ENCODE data around the gene ATP11A. TPM values are rescaled to one million over a fixed set of nuclear protein-coding genes. Genes with fewer than 3 reads are reported as not detected.

ATP11A gene
- total and polyA plus RNA-seq, 9 of the 15 experiments (the other 6 are each of a cell fraction or from before 2014, with no cell fraction given) = 0.38 to 34.2 (median 4.2) TPM

GRCh38 chr13:112689303-112690245 is at the start of gene ATP11A (continued):
- TF ChIP-seq ZBTB1 (CRISPR knock-in tag; IDR thresholded peaks at IDR 0.05; ENCODE audit: borderline replicate concordance, low read depth) (no peak), ZNF140 (CRISPR knock-in tag; IDR thresholded peaks at IDR 0.05) (no peak), THAP7 (CRISPR knock-in tag; IDR thresholded peaks at IDR 0.05) (no peak), TCF3 (CRISPR knock-in tag; IDR thresholded peaks at IDR 0.05) (no peak), WHSC1 (IDR thresholded peaks at IDR 0.05; ENCODE audit: low read length) (no peak), GATAD2A (IDR thresholded peaks at IDR 0.05) (no peak), HDGF (IDR thresholded peaks at IDR 0.05) (no peak), CXXC5 (CRISPR knock-in tag; IDR thresholded peaks at IDR 0.05) (peak; percentile 74), ARHGAP35 (IDR thresholded peaks at IDR 0.05; ENCODE audit: partially characterized antibody) (no peak), PCBP1 (IDR thresholded peaks at IDR 0.05; ENCODE audit: low read depth, low read length, poor library complexity, severe bottlenecking) (peak; percentile 55), ILF3 (IDR thresholded peaks at IDR 0.05; ENCODE audit: borderline replicate concordance) (no peak), HNRNPL (IDR thresholded peaks at IDR 0.05; ENCODE audit: low read depth, low read length) (0 out of 2 replicates have a peak, but pooled peaks have one; percentile 21), SAFB (IDR thresholded peaks at IDR 0.05; ENCODE audit: borderline replicate concordance, low read depth, low read length) (no peak), XRCC5 (IDR thresholded peaks at IDR 0.05; ENCODE audit: low read depth, low read length) (no peak), ZFP30 (CRISPR knock-in tag; IDR thresholded peaks at IDR 0.05; ENCODE audit: borderline replicate concordance) (no peak), ZNF57 (CRISPR knock-in tag; IDR thresholded peaks at IDR 0.05) (no peak), HNRNPK (IDR thresholded peaks at IDR 0.05; ENCODE audit: low read depth, low read length, poor library complexity, severe bottlenecking) (no peak), TARDBP (IDR thresholded peaks at IDR 0.05) (no peak), HMG20B (CRISPR knock-in tag; IDR thresholded peaks at IDR 0.05) (no peak), UBTF (IDR thresholded peaks at IDR 0.05; ENCODE audit: borderline replicate concordance in 1 of 2, low read depth in 2 of 2, low read length in 2 of 2) (peak; percentile 80 to 83; a peak in 2 of 4 replicates), NFIC (IDR thresholded peaks at IDR 0.05) (no peak), PHF21A (IDR thresholded peaks at IDR 0.05; ENCODE audit: borderline replicate concordance, low read depth) (no peak), KLF10 (CRISPR knock-in tag; IDR thresholded peaks at IDR 0.05) (no peak), SIN3A (IDR thresholded peaks at IDR 0.05; ENCODE audit: borderline replicate concordance in 2 of 2, control insufficient read depth in 1 of 2, low read depth in 2 of 2, low read length in 2 of 2) (no peak), MTA3 (IDR thresholded peaks at IDR 0.05; ENCODE audit: borderline replicate concordance) (no peak)
